T-helper 2 cell treated with Interferon-gamma antibody and Interleukin-4, amounts not matched to agents 100 ng/mL and 5 ng/mL, for 36 hours (primary cell): ENCODE data around the gene RMI2. TPM values are rescaled to one million over a fixed set of nuclear protein-coding genes. Genes with fewer than 3 reads are reported as not detected.

ENCODE experiments used
- intact Hi-C: fragments of 100-400 bp; cut with micrococcal nuclease; formaldehyde crosslinking; loops from one replicate; pipeline ENCODE4 v1.15.1; 2023
- total RNA-seq: library from RNA; stranded (reverse); gene quantifications from 2 replicates; pipeline ENCODE4 v1.2.3, GENCODE V29; 2022

The RMI2 gene
- total RNA-seq, 1 donor from 2014 or later = 59.5 TPM

DNA sequence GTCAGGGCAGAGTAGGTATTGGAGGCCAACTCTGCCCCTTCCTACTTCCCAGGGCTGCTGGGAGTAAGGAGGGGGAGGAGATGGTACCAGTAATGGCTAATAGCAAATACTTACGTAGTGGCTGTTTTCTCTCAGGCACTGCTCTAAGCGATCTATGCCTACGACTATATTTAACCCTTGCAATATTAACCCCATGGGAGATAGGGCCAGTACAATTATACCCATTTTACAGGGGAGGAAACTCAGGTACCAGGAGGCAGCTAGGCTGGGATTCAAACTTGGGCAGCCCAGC lies 50.6 kb downstream of the RMI2 start:
- intact Hi-C loops = no loop called here

- intact Hi-C loops = no loop called here
Observed at GRCh38 chr16:11396241-11397048, 51.2 kb downstream of the RMI2 start.

DNA sequence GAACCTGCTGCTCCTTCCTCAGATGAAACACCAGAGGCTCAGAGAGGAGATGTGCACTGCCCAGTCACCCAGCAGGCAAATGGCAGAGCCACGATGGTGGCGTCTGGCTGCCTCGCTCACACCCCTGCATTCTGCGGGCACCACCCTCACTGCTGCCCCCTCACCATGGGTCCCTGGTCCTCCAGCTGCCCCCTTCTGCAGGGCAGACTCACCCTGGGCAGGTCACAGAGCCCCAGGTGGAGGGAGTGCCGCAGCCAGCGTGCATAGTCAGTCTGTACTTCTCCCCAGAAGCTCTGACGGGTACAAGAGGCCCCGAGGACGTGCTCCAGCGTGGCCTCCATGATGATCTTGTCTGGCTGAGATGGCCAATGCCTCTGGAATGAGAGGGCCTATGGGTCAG lies 52.9 kb downstream of the RMI2 start:
- intact Hi-C loops = no loop called here

- intact Hi-C loops = no loop called here
Observed at GRCh38 chr16:11398851-11399250, 53.6 kb downstream of the RMI2 start.

GRCh38 chr16:11399261-11399831 lies 54.1 kb downstream of the RMI2 start:
- intact Hi-C loops = no loop called here

DNA sequence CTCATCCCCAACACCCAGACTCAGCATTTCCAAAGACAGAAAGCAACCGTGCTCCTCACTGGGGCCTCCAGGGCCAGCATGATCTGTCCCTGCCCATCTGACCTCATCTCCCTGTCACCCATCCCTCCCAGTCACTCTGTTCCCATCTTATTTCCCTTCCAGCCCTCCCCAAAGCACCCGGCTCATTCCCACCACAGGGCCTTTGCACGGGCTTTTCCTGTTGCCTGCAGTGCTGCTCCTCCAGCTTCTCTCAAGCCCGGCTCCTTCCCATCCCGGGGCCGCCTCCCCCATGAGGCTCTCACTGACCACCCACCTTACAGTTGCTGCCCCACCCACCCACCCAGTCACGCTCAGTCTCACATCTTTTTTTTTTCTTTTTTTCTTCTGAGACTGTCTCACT lies 54.8 kb downstream of the RMI2 start:
- intact Hi-C loops = no loop called here

Other genes starting within 250 kb of the RMI2 start
- 156 TPM in 2 replicates for gene SOCS1, start 89.3 kb upstream of the RMI2 start, total RNA-seq
- gene TNP2, start 76.1 kb upstream of the RMI2 start, total RNA-seq = not detected in 2 replicates
- gene PRM3, start 71.8 kb upstream of the RMI2 start, total RNA-seq = not detected in 2 replicates
- gene PRM2, start 69.0 kb upstream of the RMI2 start, total RNA-seq = not detected in 2 replicates
- gene PRM1, start 64.1 kb upstream of the RMI2 start, total RNA-seq = not detected in 2 replicates
- gene LITAF, start 241.5 kb downstream of the RMI2 start, total RNA-seq = 90.0 and 102 TPM in 2 replicates